Renal cortical epithelial cell (primary cell): Measurements from ENCODE around the gene CCDC178. TPM values are rescaled to one million over a fixed set of nuclear protein-coding genes. Genes with fewer than 3 reads are reported as not detected.
"Not testable (repeated sequence)": the region's sequence is repeated elsewhere in the genome, so short reads cannot be mapped to it uniquely, and the experiment has no call there.

Source experiments
- DNase-seq: peaks from one replicate; pipeline ENCODE4 v3.0.0-alpha.2; 2011; ENCODE audit warnings: low read depth
- total RNA-seq: library from RNA; depleted of rRNA; stranded (reverse); fragments of >200 nt; gene quantifications from 2 replicates; pipeline ENCODE4 v1.2.3, GENCODE V29; 2014

Gene CCDC178
- total RNA-seq, 1 donor from 2014 or later: 0.30 TPM

- DNase-seq: no peak
Observed at GRCh38 chr18:33014060-33014796, 426.3 kb downstream of the CCDC178 start.

GRCh38 chr18:33010149-33010548 is 430.4 kb downstream of the CCDC178 start:
- peak; percentile 82 for DNase-seq

GRCh38 chr18:32998921-32999320 is 441.6 kb downstream of the CCDC178 start:
- DNase-seq: no peak

GRCh38 chr18:32998285-32998684 is 442.2 kb downstream of the CCDC178 start:
- DNase-seq: no peak

GRCh38 chr18:32983721-32984120 is 456.8 kb downstream of the CCDC178 start:
- no peak for DNase-seq

- DNase-seq: no peak
Observed at GRCh38 chr18:32980896-32981295, 459.6 kb downstream of the CCDC178 start.

GRCh38 chr18:32975501-32975900 is 465.0 kb downstream of the CCDC178 start:
- no peak for DNase-seq

- peak; percentile 85 for DNase-seq
Observed at GRCh38 chr18:32975163-32975436, 465.4 kb downstream of the CCDC178 start.

- peak; percentile 89 for DNase-seq
Observed at GRCh38 chr18:32974421-32975162, 465.9 kb downstream of the CCDC178 start.

GRCh38 chr18:32968248-32968647 is 472.3 kb downstream of the CCDC178 start:
- no peak for DNase-seq

- no peak for DNase-seq
Observed at GRCh38 chr18:32966141-32966540, 474.4 kb downstream of the CCDC178 start.

- DNase-seq: no peak
Observed at GRCh38 chr18:32961538-32961937, 479.0 kb downstream of the CCDC178 start.

- DNase-seq: peak; percentile 33
Observed at GRCh38 chr18:32958746-32959145, 481.8 kb downstream of the CCDC178 start.

GRCh38 chr18:32956591-32957315 is 483.8 kb downstream of the CCDC178 start:
- peak; percentile 42 for DNase-seq

- DNase-seq: not testable (repeated sequence)
Observed at GRCh38 chr18:32952318-32952717, 488.2 kb downstream of the CCDC178 start.

- no peak for DNase-seq
Observed at GRCh38 chr18:32937597-32937996, 502.9 kb downstream of the CCDC178 start.

- DNase-seq: peak; percentile 91
Observed at GRCh38 chr18:32937066-32937465, 503.5 kb downstream of the CCDC178 start.

- peak; percentile 30 for DNase-seq
Observed at GRCh38 chr18:32934201-32934600, 506.3 kb downstream of the CCDC178 start.

- DNase-seq: peak; percentile 66
Observed at GRCh38 chr18:32930695-32931301, 509.7 kb downstream of the CCDC178 start.

GRCh38 chr18:32929213-32929612 is 511.3 kb downstream of the CCDC178 start:
- DNase-seq: no peak

- no peak for DNase-seq
Observed at GRCh38 chr18:32922951-32923430, 517.5 kb downstream of the CCDC178 start.
